Measurements from ENCODE around the gene C4orf33. TPM values are rescaled to one million over a fixed set of nuclear protein-coding genes. Genes with fewer than 3 reads are reported as not detected.

Gene C4orf33
- polyA plus RNA-seq, 4 donors: 15.4 to 35.6 (median 17.0) TPM

GRCh38 chr4:129138810-129139496 lies 43.0 kb downstream of the C4orf33 start:
- Histone ChIP-seq H3K27ac (ENCODE audit: low read depth in 1 of 3, low read length in 2 of 3) (no peak overlapping the region), H3K4me1 (ENCODE audit: control insufficient read depth in 3 of 3, insufficient read depth in 2 of 3, low read depth in 1 of 3, low read length in 2 of 3) (no peaks in the 10 kb centered on the region), H3K9me3 (ENCODE audit: control insufficient read depth in 2 of 2, insufficient read depth in 1 of 2, low read depth in 1 of 2, low read length in 1 of 2) (no peaks in the 10 kb centered on the region), H3K36me3 (ENCODE audit: control insufficient read depth in 3 of 3, insufficient read depth in 2 of 3, low read depth in 1 of 3, low read length in 3 of 3) (no peaks in the 10 kb centered on the region), H3K27me3 (ENCODE audit: control insufficient read depth in 3 of 3, insufficient read depth in 3 of 3, low read length in 3 of 3) (no peaks in the 10 kb centered on the region), H3K4me3 (ENCODE audit: low read depth in 1 of 3, low read length in 3 of 3) (no peak overlapping the region)
- DNase-seq (no peak), FAIRE-seq (no peak)
- 37 to 50% (median 46%) methylated on average over 6 of the region's 6 CpGs for WGBS, 3 donors

- WGBS, 3 donors: 50 to 64% (median 53%) methylated on average over 2 of the region's 2 CpGs
- DNase-seq (no peak), FAIRE-seq (no peak)
- H3K36me3 ChIP-seq (ENCODE audit: control insufficient read depth in 3 of 3, insufficient read depth in 2 of 3, low read depth in 1 of 3, low read length in 3 of 3): no peaks in the 10 kb centered on the region
- no peaks in the 10 kb centered on the region for H3K27me3 ChIP-seq (ENCODE audit: control insufficient read depth in 3 of 3, insufficient read depth in 3 of 3, low read length in 3 of 3)
- H3K4me3 ChIP-seq (ENCODE audit: low read depth in 1 of 3, low read length in 3 of 3): no peak overlapping the region
- no peaks in the 10 kb centered on the region for H3K9me3 ChIP-seq (ENCODE audit: control insufficient read depth in 2 of 2, insufficient read depth in 1 of 2, low read depth in 1 of 2, low read length in 1 of 2)
- H3K4me1 ChIP-seq (ENCODE audit: control insufficient read depth in 3 of 3, insufficient read depth in 2 of 3, low read depth in 1 of 3, low read length in 2 of 3): no peaks in the 10 kb centered on the region
- H3K27ac ChIP-seq (ENCODE audit: low read depth in 1 of 3, low read length in 2 of 3): no peak overlapping the region
These were observed 44.6 kb downstream of the C4orf33 start for GRCh38 chr4:129140521-129140920.

- Histone ChIP-seq H3K27me3 (ENCODE audit: control insufficient read depth in 3 of 3, insufficient read depth in 3 of 3, low read length in 3 of 3) (no peaks in the 10 kb centered on the region), H3K4me3 (ENCODE audit: low read depth in 1 of 3, low read length in 3 of 3) (no peak overlapping the region)
These were observed 47.4 kb downstream of the C4orf33 start for GRCh38 chr4:129143359-129143758.

DNA sequence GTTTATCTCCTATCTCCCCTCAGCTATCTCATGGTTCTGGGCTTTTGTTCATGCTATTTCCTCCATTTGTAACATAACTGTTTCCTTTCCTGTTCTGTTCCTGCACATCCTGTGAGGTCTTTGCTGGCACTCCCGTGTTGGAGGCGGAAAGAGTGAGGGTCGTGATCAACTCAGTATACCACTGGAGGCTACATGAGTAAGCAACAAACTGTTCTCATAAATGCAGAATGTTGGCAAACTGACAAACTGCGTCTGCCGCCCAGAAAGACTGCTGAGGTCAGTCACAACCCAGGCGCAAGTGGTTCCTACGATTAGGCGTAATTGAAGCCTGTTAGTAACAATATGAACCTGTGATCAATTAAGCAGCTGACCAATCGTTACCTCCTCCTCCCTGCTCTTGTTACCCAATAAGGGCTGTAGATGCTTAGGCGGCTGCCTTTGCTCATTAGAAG lies 48.8 kb downstream of the C4orf33 start:
- Histone ChIP-seq H3K27me3 (ENCODE audit: control insufficient read depth in 3 of 3, insufficient read depth in 3 of 3, low read length in 3 of 3) (no peaks in the 10 kb centered on the region), H3K9me3 (ENCODE audit: control insufficient read depth in 2 of 2, insufficient read depth in 1 of 2, low read depth in 1 of 2, low read length in 1 of 2) (no peaks in the 10 kb centered on the region), H3K4me1 (ENCODE audit: control insufficient read depth in 3 of 3, insufficient read depth in 2 of 3, low read depth in 1 of 3, low read length in 2 of 3) (no peaks in the 10 kb centered on the region), H3K36me3 (ENCODE audit: control insufficient read depth in 3 of 3, insufficient read depth in 2 of 3, low read depth in 1 of 3, low read length in 3 of 3) (no peaks in the 10 kb centered on the region), H3K27ac (ENCODE audit: low read depth in 1 of 3, low read length in 2 of 3) (no peak overlapping the region), H3K4me3 (ENCODE audit: low read depth in 1 of 3, low read length in 3 of 3) (no peak overlapping the region)
- no peak for FAIRE-seq
- no peak for DNase-seq
- WGBS, 3 donors: 74 to 76% (median 76%) methylated on average over 10 of the region's 10 CpGs

More at GRCh38 chr4:129143359-129143758, 47.4 kb downstream of the C4orf33 start:
- Histone ChIP-seq H3K27ac (ENCODE audit: low read depth in 1 of 3, low read length in 2 of 3) (no peak overlapping the region), H3K4me1 (ENCODE audit: control insufficient read depth in 3 of 3, insufficient read depth in 2 of 3, low read depth in 1 of 3, low read length in 2 of 3) (no peaks in the 10 kb centered on the region), H3K36me3 (ENCODE audit: control insufficient read depth in 3 of 3, insufficient read depth in 2 of 3, low read depth in 1 of 3, low read length in 3 of 3) (no peaks in the 10 kb centered on the region), H3K9me3 (ENCODE audit: control insufficient read depth in 2 of 2, insufficient read depth in 1 of 2, low read depth in 1 of 2, low read length in 1 of 2) (no peaks in the 10 kb centered on the region)
- DNase-seq (no peak), FAIRE-seq (no peak)
- WGBS, 3 donors: 28 to 34% (median 33%) methylated on average over 2 of the region's 2 CpGs

DNA sequence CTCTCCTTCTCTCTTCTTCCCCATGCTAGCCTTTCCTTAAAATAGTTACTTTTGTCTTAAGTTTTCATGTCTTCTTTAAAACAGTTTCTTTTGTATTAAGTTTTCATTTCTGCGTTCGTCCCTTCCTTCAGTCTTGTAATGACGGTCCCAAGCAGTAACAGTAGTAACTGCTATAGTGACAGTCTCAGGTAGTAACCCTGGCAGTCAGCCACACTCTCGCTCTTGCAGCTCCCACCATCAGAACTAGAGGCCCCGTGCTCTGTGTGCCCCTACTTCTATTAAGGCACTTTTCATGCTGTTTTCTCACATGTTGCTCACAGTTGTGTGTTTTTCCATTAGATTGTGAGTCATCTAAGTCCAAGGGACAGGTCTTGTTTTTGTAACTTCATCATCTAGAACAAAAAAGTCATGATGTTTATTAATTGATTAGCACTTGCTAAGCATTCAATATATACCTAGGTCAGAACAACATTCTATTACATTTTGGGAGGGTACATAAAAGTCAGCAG lies 49.3 kb downstream of the C4orf33 start:
- no peaks in the 10 kb centered on the region for H3K27me3 ChIP-seq (ENCODE audit: control insufficient read depth in 3 of 3, insufficient read depth in 3 of 3, low read length in 3 of 3)
- no peak overlapping the region for H3K4me3 ChIP-seq (ENCODE audit: low read depth in 1 of 3, low read length in 3 of 3)
- FAIRE-seq (no peak), DNase-seq (no peak)
- H3K27ac ChIP-seq (ENCODE audit: low read depth in 1 of 3, low read length in 2 of 3): no peak overlapping the region
- WGBS, 3 donors: 72 to 89% (median 86%) methylated on average over 5 of the region's 5 CpGs
- H3K36me3 ChIP-seq (ENCODE audit: control insufficient read depth in 3 of 3, insufficient read depth in 2 of 3, low read depth in 1 of 3, low read length in 3 of 3): no peaks in the 10 kb centered on the region
- H3K9me3 ChIP-seq (ENCODE audit: control insufficient read depth in 2 of 2, insufficient read depth in 1 of 2, low read depth in 1 of 2, low read length in 1 of 2): no peaks in the 10 kb centered on the region
- no peaks in the 10 kb centered on the region for H3K4me1 ChIP-seq (ENCODE audit: control insufficient read depth in 3 of 3, insufficient read depth in 2 of 3, low read depth in 1 of 3, low read length in 2 of 3)

DNA sequence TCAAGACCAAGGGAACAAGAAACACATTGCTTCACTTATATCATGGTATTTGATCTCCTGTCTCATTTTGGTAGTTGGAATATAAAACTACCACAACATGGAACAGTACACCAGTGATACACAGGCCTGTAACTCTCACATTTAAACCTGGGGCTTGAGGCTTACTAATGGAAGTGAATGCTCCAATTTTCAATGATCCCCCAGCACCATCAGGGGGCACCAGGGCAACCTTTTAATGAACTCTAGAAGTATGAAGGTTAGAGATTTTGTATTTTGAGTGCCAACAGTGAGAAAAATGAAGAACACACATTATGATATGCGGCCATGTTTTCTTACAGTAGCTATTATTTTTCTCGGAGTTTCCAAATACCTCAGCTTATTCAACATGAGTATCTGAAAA lies 50.7 kb downstream of the C4orf33 start:
- H3K4me1 ChIP-seq (ENCODE audit: control insufficient read depth in 3 of 3, insufficient read depth in 2 of 3, low read depth in 1 of 3, low read length in 2 of 3): no peaks in the 10 kb centered on the region
- FAIRE-seq (no peak), DNase-seq (no peak)
- H3K4me3 ChIP-seq (ENCODE audit: low read depth in 1 of 3, low read length in 3 of 3): no peak overlapping the region
- no peaks in the 10 kb centered on the region for H3K36me3 ChIP-seq (ENCODE audit: control insufficient read depth in 3 of 3, insufficient read depth in 2 of 3, low read depth in 1 of 3, low read length in 3 of 3)
- 93 to 98% (median 94%) methylated on average over 2 of the region's 2 CpGs for WGBS, 3 donors
- no peak overlapping the region for H3K27ac ChIP-seq (ENCODE audit: low read depth in 1 of 3, low read length in 2 of 3)
- H3K27me3 ChIP-seq (ENCODE audit: control insufficient read depth in 3 of 3, insufficient read depth in 3 of 3, low read length in 3 of 3): no peaks in the 10 kb centered on the region
- H3K9me3 ChIP-seq (ENCODE audit: control insufficient read depth in 2 of 2, insufficient read depth in 1 of 2, low read depth in 1 of 2, low read length in 1 of 2): no peaks in the 10 kb centered on the region

DNA sequence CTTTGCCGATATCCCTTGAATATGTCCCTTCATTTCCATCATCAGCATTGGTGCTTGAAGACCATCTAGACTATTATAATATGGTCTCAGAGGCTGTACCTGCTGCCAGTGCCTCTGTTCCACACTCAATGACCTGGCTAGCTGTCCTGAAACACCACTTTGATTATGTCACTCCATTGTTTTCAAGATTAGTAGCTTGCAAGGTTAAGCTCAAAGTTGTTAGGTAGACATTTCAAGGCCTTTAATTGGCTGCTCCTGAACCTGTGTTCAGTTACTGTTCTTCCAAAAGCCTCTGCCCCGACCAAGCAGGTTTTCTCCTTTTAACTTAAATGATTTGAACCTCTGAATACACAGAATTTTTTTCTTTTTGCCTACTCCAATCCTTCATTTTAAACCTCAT lies 52.9 kb downstream of the C4orf33 start:
- no peaks in the 10 kb centered on the region for H3K27me3 ChIP-seq (ENCODE audit: control insufficient read depth in 3 of 3, insufficient read depth in 3 of 3, low read length in 3 of 3)
- FAIRE-seq (no peak), DNase-seq (no peak)
- no peaks in the 10 kb centered on the region for H3K4me1 ChIP-seq (ENCODE audit: control insufficient read depth in 3 of 3, insufficient read depth in 2 of 3, low read depth in 1 of 3, low read length in 2 of 3)
- no peaks in the 10 kb centered on the region for H3K9me3 ChIP-seq (ENCODE audit: control insufficient read depth in 2 of 2, insufficient read depth in 1 of 2, low read depth in 1 of 2, low read length in 1 of 2)
- WGBS, 3 donors: 66 to 83% (median 74%) methylated on average over 2 of the region's 2 CpGs
- no peak overlapping the region for H3K4me3 ChIP-seq (ENCODE audit: low read depth in 1 of 3, low read length in 3 of 3)
- H3K36me3 ChIP-seq (ENCODE audit: control insufficient read depth in 3 of 3, insufficient read depth in 2 of 3, low read depth in 1 of 3, low read length in 3 of 3): no peaks in the 10 kb centered on the region
- H3K27ac ChIP-seq (ENCODE audit: low read depth in 1 of 3, low read length in 2 of 3): no peak overlapping the region

DNA sequence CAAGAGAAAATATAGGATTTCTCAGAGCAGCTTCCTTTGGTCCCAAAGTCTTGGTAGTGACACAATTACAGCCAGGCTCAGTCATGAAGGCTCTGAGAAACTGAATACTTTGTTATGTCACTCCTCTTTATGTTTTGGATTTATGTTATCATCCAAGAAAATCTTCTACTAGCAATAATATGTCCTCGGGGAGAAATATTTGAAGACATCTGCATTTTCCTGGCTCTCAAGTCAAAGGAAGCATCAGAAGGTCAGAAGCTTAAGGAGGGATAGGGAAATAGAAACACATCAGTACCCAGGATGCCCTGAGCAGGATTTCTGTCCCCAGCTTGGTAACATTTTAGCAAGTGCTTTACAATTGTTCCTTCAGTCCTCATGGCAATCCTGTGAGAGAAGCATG lies 54.0 kb downstream of the C4orf33 start:
- Histone ChIP-seq H3K4me1 (ENCODE audit: control insufficient read depth in 3 of 3, insufficient read depth in 2 of 3, low read depth in 1 of 3, low read length in 2 of 3) (no peaks in the 10 kb centered on the region), H3K27me3 (ENCODE audit: control insufficient read depth in 3 of 3, insufficient read depth in 3 of 3, low read length in 3 of 3) (no peaks in the 10 kb centered on the region), H3K27ac (ENCODE audit: low read depth in 1 of 3, low read length in 2 of 3) (no peak overlapping the region), H3K9me3 (ENCODE audit: control insufficient read depth in 2 of 2, insufficient read depth in 1 of 2, low read depth in 1 of 2, low read length in 1 of 2) (no peaks in the 10 kb centered on the region), H3K36me3 (ENCODE audit: control insufficient read depth in 3 of 3, insufficient read depth in 2 of 3, low read depth in 1 of 3, low read length in 3 of 3) (no peaks in the 10 kb centered on the region), H3K4me3 (ENCODE audit: low read depth in 1 of 3, low read length in 3 of 3) (no peak overlapping the region)
- DNase-seq: no peak
- no peak for FAIRE-seq
- 43 to 55% (median 52%) methylated on average over 1 of the region's 1 CpG for WGBS, 3 donors

DNA sequence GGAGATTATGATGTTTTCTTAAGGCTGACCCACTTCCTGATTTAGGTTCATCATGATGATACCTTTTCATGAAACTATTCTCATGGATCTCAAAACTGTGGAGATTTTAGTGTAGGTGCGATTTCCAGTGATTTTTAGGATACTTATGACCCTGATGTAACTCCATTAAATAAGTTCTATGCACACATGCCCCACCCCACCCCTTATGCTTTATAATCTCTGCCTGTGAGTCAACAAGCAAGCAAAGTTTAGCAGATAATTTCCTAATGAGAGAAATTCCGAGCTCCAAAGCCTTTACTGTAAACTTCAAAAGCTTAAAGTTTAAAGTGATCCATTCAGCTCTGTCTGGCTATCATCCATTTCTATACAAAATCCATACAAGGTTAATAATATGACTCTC lies 56.4 kb downstream of the C4orf33 start:
- Histone ChIP-seq H3K27me3 (ENCODE audit: control insufficient read depth in 3 of 3, insufficient read depth in 3 of 3, low read length in 3 of 3) (no peaks in the 10 kb centered on the region), H3K9me3 (ENCODE audit: control insufficient read depth in 2 of 2, insufficient read depth in 1 of 2, low read depth in 1 of 2, low read length in 1 of 2) (peaks cover 0 to 2% of the 10 kb centered on the region in 2 donors), H3K27ac (ENCODE audit: low read depth in 1 of 3, low read length in 2 of 3) (no peak overlapping the region), H3K4me1 (ENCODE audit: control insufficient read depth in 3 of 3, insufficient read depth in 2 of 3, low read depth in 1 of 3, low read length in 2 of 3) (no peaks in the 10 kb centered on the region), H3K4me3 (ENCODE audit: low read depth in 1 of 3, low read length in 3 of 3) (no peak overlapping the region), H3K36me3 (ENCODE audit: control insufficient read depth in 3 of 3, insufficient read depth in 2 of 3, low read depth in 1 of 3, low read length in 3 of 3) (no peaks in the 10 kb centered on the region)
- 27 to 56% (median 48%) methylated on average over 2 of the region's 2 CpGs for WGBS, 3 donors
- DNase-seq (no peak), FAIRE-seq (no peak)

Measured in small intestine (tissue), 7 donors.